Endothelial cell (in vitro differentiated cells): ENCODE data around the gene MSN. TPM values are rescaled to one million over a fixed set of nuclear protein-coding genes. Genes with fewer than 3 reads are reported as not detected.
"Not testable (repeated sequence)": the region's sequence is repeated elsewhere in the genome, so short reads cannot be mapped to it uniquely, and the experiment has no call there.

Experiments
- DNase-seq: peaks from one replicate; pipeline ENCODE4 v3.0.0; 2021; ENCODE audit warnings: low spot score
- H3K27ac Mint-ChIP-seq: one replicate; pipeline ENCODE4 v1.8.0; 2021; ENCODE audit warnings: mixed read lengths, inconsistent platforms; ENCODE audit not compliant: unreplicated experiment
- H3K27me3 Mint-ChIP-seq: one replicate; pipeline ENCODE4 v1.8.0; 2021; ENCODE audit warnings: mild to moderate bottlenecking, moderate library complexity, mixed read lengths, inconsistent platforms; ENCODE audit not compliant: unreplicated experiment
- H3K36me3 Mint-ChIP-seq: one replicate; pipeline ENCODE4 v1.8.0; 2021; ENCODE audit warnings: mild to moderate bottlenecking, low read depth, mixed read lengths, inconsistent platforms; ENCODE audit not compliant: unreplicated experiment
- H3K4me1 Mint-ChIP-seq: one replicate; pipeline ENCODE4 v1.8.0; 2021; ENCODE audit warnings: mild to moderate bottlenecking, mixed read lengths, inconsistent platforms; ENCODE audit not compliant: unreplicated experiment
- H3K4me3 Mint-ChIP-seq: one replicate; pipeline ENCODE4 v1.8.0; 2021; ENCODE audit warnings: mild to moderate bottlenecking, mixed read lengths, inconsistent platforms; ENCODE audit not compliant: unreplicated experiment
- H3K9me3 Mint-ChIP-seq: one replicate; pipeline ENCODE4 v1.8.0; 2021; ENCODE audit warnings: mixed read lengths, inconsistent platforms; ENCODE audit not compliant: unreplicated experiment
- total RNA-seq: library from RNA; stranded (reverse); fragmentation: NEBNext Ultra II Directional; extraction: Animal tissue kit (Norgen Biotek cat#: 25700); gene quantifications from one replicate; pipeline ENCODE4 v1.2.1, GENCODE V29; 2021; ENCODE audit not compliant: unreplicated experiment
- TF ChIP-seq, protein P1 (sequence below): fragments of 200-600 bp; sonication (generic); IDR thresholded peaks from one replicate; pipeline ENCODE4 v1.5.0; 2021; ENCODE audit warnings: antibody characterized with exemption; ENCODE audit not compliant: unreplicated experiment

MSN gene
- total RNA-seq, 1 donor from 2014 or later, result 590 TPM

DNA sequence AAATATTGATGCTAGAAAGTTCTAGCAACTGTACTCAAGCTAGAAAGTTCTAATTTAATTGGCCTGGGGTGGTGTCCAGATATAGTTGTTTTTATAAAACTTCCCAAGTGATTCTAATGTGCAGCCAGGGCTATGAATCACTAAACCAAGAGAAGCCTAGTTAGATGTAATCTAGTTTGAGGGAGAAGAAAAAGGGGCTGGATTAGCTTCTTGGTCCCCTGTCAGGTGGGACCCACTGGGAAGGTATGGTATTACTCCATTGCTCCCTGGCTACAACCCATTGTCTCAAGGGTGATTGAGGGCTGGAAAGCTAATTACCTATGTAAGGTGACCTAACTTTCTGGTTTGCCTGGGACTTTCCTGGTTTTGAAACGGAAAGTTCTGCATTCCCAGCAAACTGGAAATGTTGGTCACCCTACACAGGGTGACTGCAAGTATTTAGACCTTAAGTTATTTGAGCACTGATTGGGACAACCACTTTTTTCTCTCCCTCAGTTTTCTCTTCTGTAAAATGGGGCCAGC is 23.9 kb upstream of the MSN start:
- H3K9me3 Mint-ChIP-seq, result no peaks in the 10 kb centered on the region
- H3K4me3 Mint-ChIP-seq, result no peak overlapping the region
- TF ChIP-seq, protein P1, sequence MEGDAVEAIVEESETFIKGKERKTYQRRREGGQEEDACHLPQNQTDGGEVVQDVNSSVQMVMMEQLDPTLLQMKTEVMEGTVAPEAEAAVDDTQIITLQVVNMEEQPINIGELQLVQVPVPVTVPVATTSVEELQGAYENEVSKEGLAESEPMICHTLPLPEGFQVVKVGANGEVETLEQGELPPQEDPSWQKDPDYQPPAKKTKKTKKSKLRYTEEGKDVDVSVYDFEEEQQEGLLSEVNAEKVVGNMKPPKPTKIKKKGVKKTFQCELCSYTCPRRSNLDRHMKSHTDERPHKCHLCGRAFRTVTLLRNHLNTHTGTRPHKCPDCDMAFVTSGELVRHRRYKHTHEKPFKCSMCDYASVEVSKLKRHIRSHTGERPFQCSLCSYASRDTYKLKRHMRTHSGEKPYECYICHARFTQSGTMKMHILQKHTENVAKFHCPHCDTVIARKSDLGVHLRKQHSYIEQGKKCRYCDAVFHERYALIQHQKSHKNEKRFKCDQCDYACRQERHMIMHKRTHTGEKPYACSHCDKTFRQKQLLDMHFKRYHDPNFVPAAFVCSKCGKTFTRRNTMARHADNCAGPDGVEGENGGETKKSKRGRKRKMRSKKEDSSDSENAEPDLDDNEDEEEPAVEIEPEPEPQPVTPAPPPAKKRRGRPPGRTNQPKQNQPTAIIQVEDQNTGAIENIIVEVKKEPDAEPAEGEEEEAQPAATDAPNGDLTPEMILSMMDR, result no peak
- no peak overlapping the region for H3K27ac Mint-ChIP-seq
- no peaks in the 10 kb centered on the region for H3K36me3 Mint-ChIP-seq
- no peaks in the 10 kb centered on the region for H3K27me3 Mint-ChIP-seq
- DNase-seq, result no peak
- no peaks in the 10 kb centered on the region for H3K4me1 Mint-ChIP-seq

DNA sequence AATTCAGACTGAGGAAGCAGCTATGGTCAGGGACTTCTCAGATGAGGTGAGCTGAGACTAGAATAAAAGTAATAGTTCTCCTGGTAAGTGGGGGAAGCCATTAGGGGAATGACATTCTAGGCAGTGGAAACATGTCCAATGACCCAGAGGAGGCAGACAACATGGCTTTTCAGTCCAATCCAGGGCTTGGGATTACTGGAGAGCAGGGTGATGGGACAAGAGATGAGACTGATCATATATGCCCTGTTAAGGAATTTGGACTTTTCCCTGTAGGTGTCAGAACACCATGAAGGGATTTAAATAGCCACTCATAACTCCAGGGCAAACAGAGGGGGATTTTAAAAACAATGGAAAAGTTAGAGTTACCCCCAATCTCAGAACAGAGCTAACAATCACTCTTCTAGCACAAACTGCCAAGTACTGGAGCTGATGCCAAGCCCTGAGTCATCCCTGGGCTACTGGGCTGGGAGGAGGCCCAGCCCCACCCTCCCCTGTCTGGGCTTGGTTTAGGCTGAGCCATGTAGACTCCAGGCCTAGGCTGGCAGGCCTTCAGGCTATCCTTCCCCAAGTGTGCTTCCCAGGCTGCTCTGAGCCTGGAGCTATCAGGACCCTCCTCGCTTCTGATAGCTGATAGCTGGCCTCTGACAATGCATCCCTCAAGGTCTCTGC is 22.7 kb upstream of the MSN start:
- Mint-ChIP-seq H3K4me3 (no peak overlapping the region), H3K9me3 (no peaks in the 10 kb centered on the region), H3K27ac (no peak overlapping the region), H3K36me3 (no peaks in the 10 kb centered on the region), H3K4me1 (no peaks in the 10 kb centered on the region), H3K27me3 (no peaks in the 10 kb centered on the region)
- TF ChIP-seq, protein P1, result no peak
- DNase-seq, result no peak

DNA sequence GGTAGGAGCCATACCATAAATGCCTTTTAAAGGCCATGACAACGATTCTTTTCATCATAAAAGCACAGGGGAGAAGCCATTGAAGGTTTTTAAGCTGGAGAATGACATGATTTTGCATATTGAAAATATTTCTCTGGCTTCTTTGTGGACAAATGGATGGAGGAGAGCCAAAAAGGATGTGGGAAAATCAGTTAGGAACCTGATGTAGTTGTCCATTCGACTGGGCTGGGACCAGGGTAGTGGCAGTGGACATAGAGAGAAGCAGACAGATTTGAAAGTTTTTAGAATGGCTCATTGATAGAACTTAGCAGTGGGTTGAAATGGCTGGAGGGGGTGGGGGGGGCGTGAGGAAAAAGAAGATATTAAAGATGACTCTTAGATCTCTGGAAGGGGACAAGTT is 19.7 kb upstream of the MSN start:
- no peak for DNase-seq
- no peaks in the 10 kb centered on the region for H3K4me1 Mint-ChIP-seq
- no peak overlapping the region for H3K4me3 Mint-ChIP-seq
- TF ChIP-seq, protein P1, result no peak
- H3K36me3 Mint-ChIP-seq, result no peaks in the 10 kb centered on the region
- no peak overlapping the region for H3K27ac Mint-ChIP-seq
- no peaks in the 10 kb centered on the region for H3K27me3 Mint-ChIP-seq
- H3K9me3 Mint-ChIP-seq, result no peaks in the 10 kb centered on the region

DNA sequence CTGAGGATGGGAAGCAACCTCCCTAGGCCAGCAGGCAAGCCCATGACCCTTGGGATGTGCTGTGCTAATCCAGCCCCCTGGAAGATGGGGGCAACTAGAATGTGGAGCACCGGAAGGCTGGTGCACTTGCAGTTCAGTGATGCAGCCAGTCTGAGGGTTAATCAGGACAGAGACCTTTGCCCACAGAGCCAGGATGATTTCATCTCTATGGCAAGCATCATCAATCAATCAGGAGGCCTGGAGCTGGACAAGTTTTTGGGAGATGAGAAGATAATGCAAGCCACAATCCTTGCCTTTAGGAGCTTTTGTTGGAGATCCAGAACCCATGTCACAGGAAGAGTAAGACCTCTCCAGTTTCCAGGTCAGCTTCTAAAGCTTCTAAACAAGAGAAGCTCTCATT is 15.4 kb upstream of the MSN start:
- Mint-ChIP-seq H3K4me3 (no peak overlapping the region), H3K27me3 (no peaks in the 10 kb centered on the region), H3K36me3 (no peaks in the 10 kb centered on the region)

DNA sequence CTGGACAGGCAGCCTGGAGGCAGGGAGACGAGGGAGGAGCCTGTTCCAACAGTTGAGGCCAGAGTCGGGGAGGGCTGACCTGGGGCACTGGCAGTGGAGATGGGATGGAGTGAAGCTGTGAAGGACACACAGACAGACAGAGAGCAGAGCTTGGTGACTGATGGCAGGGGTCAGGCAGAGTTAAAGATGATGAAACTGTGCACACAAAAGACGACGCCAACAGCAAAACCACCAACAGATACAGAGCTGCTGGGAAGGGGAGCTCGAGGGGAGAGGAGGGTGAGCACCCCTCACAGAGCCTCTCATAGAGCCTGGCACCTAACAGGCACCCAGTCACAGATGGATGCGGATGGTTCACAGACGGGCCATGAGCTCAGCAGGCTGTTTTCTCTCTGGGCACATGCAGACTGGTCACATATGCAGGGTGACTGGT is 10.4 kb upstream of the MSN start:
- not testable (repeated sequence) for H3K36me3 Mint-ChIP-seq, H3K27ac Mint-ChIP-seq, DNase-seq, H3K27me3 Mint-ChIP-seq, H3K4me1 Mint-ChIP-seq, H3K4me3 Mint-ChIP-seq, H3K9me3 Mint-ChIP-seq

More for the DNA sequence above, 15.4 kb upstream of the MSN start:
- TF ChIP-seq, protein P1, result no peak
- Mint-ChIP-seq H3K4me1 (peaks cover 6% of the 10 kb centered on the region), H3K27ac (no peak overlapping the region), H3K9me3 (no peaks in the 10 kb centered on the region)
- no peak for DNase-seq
